K562 (cell line): ENCODE data around the gene MYLK4. TPM values are rescaled to one million over a fixed set of nuclear protein-coding genes. Genes with fewer than 3 reads are reported as not detected.

Source experiments
- ARID1B ChIP-seq: fragments of 450-650 bp; IDR thresholded peaks from 2 replicates; pipeline ENCODE4 v1.6.1; 2016; ENCODE audit warnings: antibody characterized with exemption, mild to moderate bottlenecking, inconsistent platforms
- CXXC5 ChIP-seq: fragments of 250-450 bp; sonication (Bioruptor Pico); IDR thresholded peaks from 2 replicates; pipeline ENCODE4 v1.8.0; 2022; ENCODE audit warnings: inconsistent platforms, mild to moderate bottlenecking, moderate library complexity
- EZH2 ChIP-seq: IDR thresholded peaks from 2 replicates; pipeline ENCODE4 v1.6.1; 2012; ENCODE audit warnings: low read depth, mild to moderate bottlenecking, inconsistent platforms, low read length, borderline replicate concordance
- HDAC1 ChIP-seq, 2 experiments: fragments of 450-650 bp; IDR thresholded peaks; 2 replicates each; pipeline ENCODE4 v1.6.1; 2016 to 2017; ENCODE audit warnings: inconsistent platforms in 1 of 2, mild to moderate bottlenecking in 1 of 2, moderate library complexity in 1 of 2
- ILF3 ChIP-seq: fragments of 450-650 bp; IDR thresholded peaks from 2 replicates; pipeline ENCODE4 v1.6.1; 2018; ENCODE audit warnings: antibody characterized with exemption, mild to moderate bottlenecking, moderate library complexity, borderline replicate concordance
- JUN ChIP-seq, 2 experiments: sonication (generic) in 1 of 2; formaldehyde crosslinking in 1 of 2; IDR thresholded peaks; 2 replicates each; pipeline versions ENCODE4 v1.6.1 to v1.8.0; 2012 to 2022; ENCODE audit warnings: borderline replicate concordance in 2 of 2, mild to moderate bottlenecking in 2 of 2, improper control_type of control experiment in 1 of 2, low read depth in 1 of 2, low read length in 1 of 2, missing genetic modification reagents in 1 of 2
- MCM5 ChIP-seq: fragments of 450-650 bp; IDR thresholded peaks from 2 replicates; pipeline ENCODE4 v1.6.1; 2016; ENCODE audit warnings: low read depth
- SAFB2 ChIP-seq: fragments of 200-400 bp; formaldehyde crosslinking; IDR thresholded peaks from 2 replicates; pipeline ENCODE4 v1.6.1; 2018; ENCODE audit warnings: borderline replicate concordance, low read length, low read depth, moderate library complexity; ENCODE audit not compliant: severe bottlenecking
- SETDB1 ChIP-seq: IDR thresholded peaks from one replicate; pipeline ENCODE4 v1.6.1; 2012; ENCODE audit warnings: low read length, control low read depth, inconsistent platforms
- SIN3A ChIP-seq, 2 experiments: fragments of 150-350 bp in 1 of 2; IDR thresholded peaks; 2 replicates each; pipeline ENCODE4 v1.6.1; 2011 to 2016; ENCODE audit warnings: borderline replicate concordance in 2 of 2, low read depth in 2 of 2, low read length in 2 of 2, mild to moderate bottlenecking in 2 of 2, moderate library complexity in 2 of 2; ENCODE audit not compliant: control insufficient read depth in 1 of 2
- SIRT6 ChIP-seq: IDR thresholded peaks from one replicate; pipeline ENCODE4 v1.6.1; 2012; ENCODE audit warnings: low read depth, mild to moderate bottlenecking, control low read depth, inconsistent platforms, low read length, moderate library complexity
- ZNF12 ChIP-seq: sonication (generic); formaldehyde crosslinking; IDR thresholded peaks from 2 replicates; pipeline ENCODE4 v1.4.0; 2020; ENCODE audit warnings: mild to moderate bottlenecking, missing genetic modification reagents
- polyA plus RNA-seq, 8 experiments: library from polyadenylated mRNA; depleted of rRNA in 4 of 8; stranded (reverse) in 5 of 8; unstranded in 3 of 8; fragments of >200 nt; fragmentation: Nextera tagmentation in 2 of 8; fragmentation: Illumina TruSeq in 1 of 8; extraction: Ambion mirVana in 2 of 8; extraction: Trizol in 1 of 8; gene quantifications; 2 replicates each; pipeline versions ENCODE4 v1.2.1 to v1.2.3, GENCODE V29; 2011 to 2014; ENCODE audit warnings: inconsistent platforms in 1 of 8, missing spikeins in 1 of 8
- total RNA-seq, 7 experiments: library from RNA; depleted of rRNA in 6 of 7; stranded (reverse); fragments of >200 nt in 6 of 7; fragmentation: Illumina TruSeq in 2 of 7; extraction: Trizol in 2 of 7; gene quantifications; 2 replicates each; pipeline versions ENCODE4 v1.2.1 to v1.2.3, GENCODE V29; 2011 to 2021; ENCODE audit warnings: low replicate concordance in 1 of 7
- TF ChIP-seq, protein P1 (sequence below): fragments of 150-350 bp; IDR thresholded peaks from 2 replicates; pipeline ENCODE4 v1.6.1; 2014; ENCODE audit warnings: low read depth, mild to moderate bottlenecking, low read length, borderline replicate concordance
- TF ChIP-seq, protein P2 (sequence below): sonication (generic); formaldehyde crosslinking; IDR thresholded peaks from 2 replicates; pipeline ENCODE4 v1.8.0; 2023; ENCODE audit warnings: mild to moderate bottlenecking, missing genetic modification reagents
- TF ChIP-seq, protein P3 (sequence below): IDR thresholded peaks from 3 replicates; pipeline ENCODE4 v1.6.1; 2011; ENCODE audit warnings: borderline replicate concordance, mild to moderate bottlenecking; ENCODE audit not compliant: insufficient read length, insufficient read depth
- TF ChIP-seq, protein P4 (sequence below): fragments of 250-450 bp; sonication (Bioruptor Pico); IDR thresholded peaks from 2 replicates; pipeline ENCODE4 v1.8.0; 2022; ENCODE audit warnings: moderate library complexity, mild to moderate bottlenecking, inconsistent platforms

MYLK4 gene
- total and polyA plus RNA-seq, 9 of the 15 experiments (the other 6 are each of a cell fraction or from before 2014, with no cell fraction given): 0.01 to 0.15 (median 0.06) TPM

DNA sequence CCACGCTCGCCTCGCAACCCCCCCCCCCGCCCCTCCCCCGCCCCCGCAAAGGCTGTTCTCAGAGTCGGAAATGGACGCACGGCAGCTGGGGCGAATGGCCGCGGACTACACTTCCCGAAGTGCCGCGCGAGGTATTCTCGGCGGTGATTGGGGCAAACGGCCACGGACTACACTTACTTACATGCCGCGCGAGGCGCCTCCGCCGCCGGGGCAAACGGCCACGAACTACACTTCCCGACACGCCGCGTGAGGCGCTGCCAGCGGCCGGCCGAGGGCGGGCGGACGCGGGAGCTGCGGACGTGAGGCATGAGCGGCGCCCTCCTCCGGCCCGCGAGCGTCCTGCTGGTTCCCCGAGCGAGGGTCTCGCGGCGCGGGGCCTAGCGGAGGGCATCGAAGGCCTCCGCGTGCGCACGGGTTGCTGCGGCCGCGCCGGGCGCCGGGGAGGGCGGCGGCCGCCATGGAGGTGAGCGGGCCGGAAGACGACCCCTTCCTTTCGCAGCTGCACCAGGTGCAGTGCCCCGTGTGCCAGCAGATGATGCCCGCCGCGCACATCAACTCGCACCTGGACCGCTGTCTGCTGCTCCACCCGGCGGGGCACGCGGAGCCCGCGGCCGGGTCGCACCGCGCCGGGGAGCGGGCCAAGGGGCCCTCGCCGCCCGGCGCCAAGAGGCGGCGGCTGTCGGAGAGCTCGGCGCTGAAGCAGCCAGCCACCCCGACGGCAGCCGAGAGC is 14.6 kb upstream of the MYLK4 start, which contains the start of gene WRNIP1 (continued):
- peak; percentile 39 for TF ChIP-seq JUN (IDR thresholded peaks at IDR 0.05; ENCODE audit: borderline replicate concordance, low read depth, low read length)
- TF ChIP-seq JUN (CRISPR knock-in tag; IDR thresholded peaks at IDR 0.05; ENCODE audit: borderline replicate concordance): no peak
- TF ChIP-seq, protein P1, sequence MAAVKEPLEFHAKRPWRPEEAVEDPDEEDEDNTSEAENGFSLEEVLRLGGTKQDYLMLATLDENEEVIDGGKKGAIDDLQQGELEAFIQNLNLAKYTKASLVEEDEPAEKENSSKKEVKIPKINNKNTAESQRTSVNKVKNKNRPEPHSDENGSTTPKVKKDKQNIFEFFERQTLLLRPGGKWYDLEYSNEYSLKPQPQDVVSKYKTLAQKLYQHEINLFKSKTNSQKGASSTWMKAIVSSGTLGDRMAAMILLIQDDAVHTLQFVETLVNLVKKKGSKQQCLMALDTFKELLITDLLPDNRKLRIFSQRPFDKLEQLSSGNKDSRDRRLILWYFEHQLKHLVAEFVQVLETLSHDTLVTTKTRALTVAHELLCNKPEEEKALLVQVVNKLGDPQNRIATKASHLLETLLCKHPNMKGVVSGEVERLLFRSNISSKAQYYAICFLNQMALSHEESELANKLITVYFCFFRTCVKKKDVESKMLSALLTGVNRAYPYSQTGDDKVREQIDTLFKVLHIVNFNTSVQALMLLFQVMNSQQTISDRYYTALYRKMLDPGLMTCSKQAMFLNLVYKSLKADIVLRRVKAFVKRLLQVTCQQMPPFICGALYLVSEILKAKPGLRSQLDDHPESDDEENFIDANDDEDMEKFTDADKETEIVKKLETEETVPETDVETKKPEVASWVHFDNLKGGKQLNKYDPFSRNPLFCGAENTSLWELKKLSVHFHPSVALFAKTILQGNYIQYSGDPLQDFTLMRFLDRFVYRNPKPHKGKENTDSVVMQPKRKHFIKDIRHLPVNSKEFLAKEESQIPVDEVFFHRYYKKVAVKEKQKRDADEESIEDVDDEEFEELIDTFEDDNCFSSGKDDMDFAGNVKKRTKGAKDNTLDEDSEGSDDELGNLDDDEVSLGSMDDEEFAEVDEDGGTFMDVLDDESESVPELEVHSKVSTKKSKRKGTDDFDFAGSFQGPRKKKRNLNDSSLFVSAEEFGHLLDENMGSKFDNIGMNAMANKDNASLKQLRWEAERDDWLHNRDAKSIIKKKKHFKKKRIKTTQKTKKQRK: no peak
- TF ChIP-seq EZH2: no peak
- TF ChIP-seq SETDB1: peak; percentile 49
- TF ChIP-seq SIN3A (IDR thresholded peaks at IDR 0.05; ENCODE audit: borderline replicate concordance in 2 of 2, control insufficient read depth in 1 of 2, low read depth in 2 of 2, low read length in 2 of 2): peak; percentile 19 to 42; a peak in 1 of 4 replicates
- TF ChIP-seq, protein P2, sequence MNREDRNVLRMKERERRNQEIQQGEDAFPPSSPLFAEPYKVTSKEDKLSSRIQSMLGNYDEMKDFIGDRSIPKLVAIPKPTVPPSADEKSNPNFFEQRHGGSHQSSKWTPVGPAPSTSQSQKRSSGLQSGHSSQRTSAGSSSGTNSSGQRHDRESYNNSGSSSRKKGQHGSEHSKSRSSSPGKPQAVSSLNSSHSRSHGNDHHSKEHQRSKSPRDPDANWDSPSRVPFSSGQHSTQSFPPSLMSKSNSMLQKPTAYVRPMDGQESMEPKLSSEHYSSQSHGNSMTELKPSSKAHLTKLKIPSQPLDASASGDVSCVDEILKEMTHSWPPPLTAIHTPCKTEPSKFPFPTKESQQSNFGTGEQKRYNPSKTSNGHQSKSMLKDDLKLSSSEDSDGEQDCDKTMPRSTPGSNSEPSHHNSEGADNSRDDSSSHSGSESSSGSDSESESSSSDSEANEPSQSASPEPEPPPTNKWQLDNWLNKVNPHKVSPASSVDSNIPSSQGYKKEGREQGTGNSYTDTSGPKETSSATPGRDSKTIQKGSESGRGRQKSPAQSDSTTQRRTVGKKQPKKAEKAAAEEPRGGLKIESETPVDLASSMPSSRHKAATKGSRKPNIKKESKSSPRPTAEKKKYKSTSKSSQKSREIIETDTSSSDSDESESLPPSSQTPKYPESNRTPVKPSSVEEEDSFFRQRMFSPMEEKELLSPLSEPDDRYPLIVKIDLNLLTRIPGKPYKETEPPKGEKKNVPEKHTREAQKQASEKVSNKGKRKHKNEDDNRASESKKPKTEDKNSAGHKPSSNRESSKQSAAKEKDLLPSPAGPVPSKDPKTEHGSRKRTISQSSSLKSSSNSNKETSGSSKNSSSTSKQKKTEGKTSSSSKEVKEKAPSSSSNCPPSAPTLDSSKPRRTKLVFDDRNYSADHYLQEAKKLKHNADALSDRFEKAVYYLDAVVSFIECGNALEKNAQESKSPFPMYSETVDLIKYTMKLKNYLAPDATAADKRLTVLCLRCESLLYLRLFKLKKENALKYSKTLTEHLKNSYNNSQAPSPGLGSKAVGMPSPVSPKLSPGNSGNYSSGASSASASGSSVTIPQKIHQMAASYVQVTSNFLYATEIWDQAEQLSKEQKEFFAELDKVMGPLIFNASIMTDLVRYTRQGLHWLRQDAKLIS (CRISPR knock-in tag): no peak
- no peak for TF ChIP-seq SIRT6
- TF ChIP-seq ARID1B: no peak
- peak in 1 of 2 experiments; percentile 7; a peak in 1 of 4 replicates for TF ChIP-seq HDAC1 (IDR thresholded peaks at IDR 0.05)
- peak; percentile 83; the same call in 1 of the 2 replicates for TF ChIP-seq ILF3
- TF ChIP-seq, protein P3, sequence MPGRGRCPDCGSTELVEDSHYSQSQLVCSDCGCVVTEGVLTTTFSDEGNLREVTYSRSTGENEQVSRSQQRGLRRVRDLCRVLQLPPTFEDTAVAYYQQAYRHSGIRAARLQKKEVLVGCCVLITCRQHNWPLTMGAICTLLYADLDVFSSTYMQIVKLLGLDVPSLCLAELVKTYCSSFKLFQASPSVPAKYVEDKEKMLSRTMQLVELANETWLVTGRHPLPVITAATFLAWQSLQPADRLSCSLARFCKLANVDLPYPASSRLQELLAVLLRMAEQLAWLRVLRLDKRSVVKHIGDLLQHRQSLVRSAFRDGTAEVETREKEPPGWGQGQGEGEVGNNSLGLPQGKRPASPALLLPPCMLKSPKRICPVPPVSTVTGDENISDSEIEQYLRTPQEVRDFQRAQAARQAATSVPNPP: no peak
- no peak for TF ChIP-seq MCM5
- peak; percentile 99 for TF ChIP-seq CXXC5 (CRISPR knock-in tag)
- TF ChIP-seq SAFB2: no peak
- TF ChIP-seq ZNF12 (CRISPR knock-in tag): no peak
- TF ChIP-seq, protein P4, sequence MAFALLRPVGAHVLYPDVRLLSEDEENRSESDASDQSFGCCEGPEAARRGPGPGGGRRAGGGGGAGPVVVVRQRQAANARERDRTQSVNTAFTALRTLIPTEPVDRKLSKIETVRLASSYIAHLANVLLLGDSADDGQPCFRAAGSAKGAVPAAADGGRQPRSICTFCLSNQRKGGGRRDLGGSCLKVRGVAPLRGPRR: no peak
